ENCODE data around the gene CFAP54.

GRCh38 chr12:96471368-96472050, 17.9 kb upstream of the CFAP54 start:
- no peak for TF ChIP-seq CTCF (IDR thresholded peaks at IDR 0.05; ENCODE audit: insufficient read depth, low read depth, low read length)
- TF ChIP-seq EZH2 (IDR thresholded peaks at IDR 0.05; ENCODE audit: insufficient read depth, low read length), result no peak
